ENCODE measurements around the gene TRIM68.

Gene TRIM68

DNA sequence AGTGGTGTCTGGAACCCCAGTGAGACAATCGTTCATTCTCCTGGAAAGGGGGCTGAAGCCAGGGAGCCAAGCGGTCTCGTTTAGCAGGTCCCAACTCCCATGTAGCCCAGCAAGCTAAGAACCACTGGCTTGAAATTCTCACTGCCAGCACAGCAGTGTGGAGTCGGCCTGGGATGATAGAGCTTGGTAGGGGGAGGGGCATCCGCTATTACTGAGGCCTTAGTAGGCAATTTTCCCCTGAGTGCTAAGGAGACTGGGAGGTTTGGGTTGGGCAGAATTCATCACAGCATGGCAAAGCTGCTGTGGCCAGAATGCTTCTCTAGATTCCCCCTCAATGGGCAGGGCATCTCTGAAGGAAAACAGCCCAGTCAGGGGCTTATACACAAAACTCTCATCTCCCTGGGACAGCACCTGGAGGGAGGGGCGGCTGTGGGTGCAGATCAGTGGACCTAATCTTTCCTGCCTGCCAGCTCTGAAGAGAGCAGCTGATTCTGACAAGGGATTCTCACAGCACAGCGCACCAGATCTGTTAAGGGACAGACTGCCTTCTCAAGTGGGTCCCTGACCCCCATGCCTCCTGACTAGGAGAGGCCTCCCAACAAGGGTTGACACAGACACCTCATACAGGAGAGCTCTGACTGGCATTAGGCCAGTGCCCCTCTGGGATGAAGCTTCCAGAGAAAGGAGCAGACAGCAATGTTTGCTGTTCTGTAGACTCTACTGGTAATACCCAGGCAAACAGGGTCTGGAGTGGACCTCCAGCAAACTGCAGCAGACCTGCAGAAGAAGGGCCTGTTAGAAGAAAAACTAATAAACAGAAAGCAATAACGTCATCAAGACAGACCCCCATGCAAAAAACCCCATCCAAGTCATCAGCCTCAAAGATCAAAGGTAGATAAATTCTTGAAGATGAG, 48.2 kb downstream of the TRIM68 start:
- no peaks in the 10 kb centered on the region for H3K4me1 ChIP-seq (ENCODE audit: control insufficient read depth, insufficient read depth, low read length)
- H3K9me3 ChIP-seq (ENCODE audit: control insufficient read depth, low read length): peaks cover 16% of the 10 kb centered on the region
- no peaks in the 10 kb centered on the region for H3K36me3 ChIP-seq (ENCODE audit: control insufficient read depth, insufficient read depth, low read length, severe bottlenecking)
- no peak overlapping the region for H3K4me3 ChIP-seq (ENCODE audit: low read length)
- no peak overlapping the region for H3K9ac ChIP-seq (ENCODE audit: low read length)
- peaks cover 4% of the 10 kb centered on the region for H3K27me3 ChIP-seq (replicated peaks; ENCODE audit: control insufficient read depth, insufficient read depth, low read length)
- no peak for DNase-seq (ENCODE audit: low read depth)

DNA sequence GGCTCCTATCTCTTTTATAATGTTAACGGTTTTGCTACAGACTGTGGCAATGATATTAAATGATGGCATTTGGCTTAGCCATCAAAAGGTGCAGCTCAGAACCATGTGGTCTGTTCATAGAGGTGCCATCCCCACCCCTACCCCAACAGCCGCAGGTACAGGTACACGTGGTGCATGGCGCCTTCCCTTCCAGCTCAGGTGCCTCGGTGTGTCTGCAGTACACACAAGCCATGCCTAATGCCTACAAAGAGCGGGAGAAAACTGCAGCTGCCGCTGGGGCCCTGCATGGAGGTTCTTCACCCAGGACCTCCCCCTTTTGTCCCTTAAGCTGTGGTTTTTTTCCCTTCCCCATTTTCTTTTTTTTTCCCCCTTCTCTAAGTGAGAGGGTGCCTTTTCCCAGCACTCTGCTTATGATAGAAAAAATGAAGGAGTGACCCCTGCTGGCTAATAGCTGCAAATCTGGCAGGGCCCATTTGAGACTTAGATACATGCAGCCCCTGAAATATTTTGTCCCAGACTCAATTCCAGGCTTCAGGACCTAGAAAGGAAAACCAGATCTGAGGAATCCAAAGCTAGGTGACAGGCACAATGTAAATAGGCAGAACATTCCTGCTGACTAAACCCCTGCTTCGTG, 56.6 kb downstream of the TRIM68 start:
- no peaks in the 10 kb centered on the region for H3K36me3 ChIP-seq (ENCODE audit: control insufficient read depth, insufficient read depth, low read length, severe bottlenecking)
- peaks cover 7% of the 10 kb centered on the region for H3K9me3 ChIP-seq (ENCODE audit: control insufficient read depth, low read length)
- H3K27me3 ChIP-seq (replicated peaks; ENCODE audit: control insufficient read depth, insufficient read depth, low read length): no peaks in the 10 kb centered on the region
- DNase-seq (ENCODE audit: low read depth): peak; percentile 16
- H3K4me3 ChIP-seq (ENCODE audit: low read length): no peak overlapping the region
- H3K9ac ChIP-seq (ENCODE audit: low read length): no peak overlapping the region
- peaks cover 9% of the 10 kb centered on the region for H3K4me1 ChIP-seq (ENCODE audit: control insufficient read depth, insufficient read depth, low read length)

All from adipocyte (in vitro differentiated cells).